ENCODE results near the gene GRID2.

The GRID2 gene

GRCh38 chr4:92872604-92873003 is 568.8 kb downstream of the GRID2 start:
- H3K9me3 Mint-ChIP-seq (ENCODE audit: low read depth) = peaks cover 3% of the 10 kb centered on the region
- no peaks in the 10 kb centered on the region for H3K4me1 Mint-ChIP-seq (ENCODE audit: low read depth)
- H3K27me3 Mint-ChIP-seq = no peaks in the 10 kb centered on the region
- no peaks in the 10 kb centered on the region for H3K36me3 Mint-ChIP-seq
- H3K27ac Mint-ChIP-seq = no peak overlapping the region
- H3K4me3 Mint-ChIP-seq = no peak overlapping the region

- Mint-ChIP-seq H3K4me1 (ENCODE audit: low read depth) (no peaks in the 10 kb centered on the region), H3K9me3 (ENCODE audit: low read depth) (peaks cover 5% of the 10 kb centered on the region), H3K36me3 (no peaks in the 10 kb centered on the region), H3K4me3 (no peak overlapping the region), H3K27ac (no peak overlapping the region), H3K27me3 (no peaks in the 10 kb centered on the region)
Observed at GRCh38 chr4:92885632-92886031, 581.9 kb downstream of the GRID2 start.

- peaks cover 9% of the 10 kb centered on the region for H3K9me3 Mint-ChIP-seq (ENCODE audit: low read depth)
- no peaks in the 10 kb centered on the region for H3K27me3 Mint-ChIP-seq
Observed at GRCh38 chr4:92952426-92952825, 648.7 kb downstream of the GRID2 start.

GRCh38 chr4:92952897-92953296 is 649.1 kb downstream of the GRID2 start:
- Mint-ChIP-seq H3K9me3 (ENCODE audit: low read depth) (peaks cover 10% of the 10 kb centered on the region), H3K27me3 (no peaks in the 10 kb centered on the region), H3K27ac (no peak overlapping the region), H3K4me3 (no peak overlapping the region), H3K4me1 (ENCODE audit: low read depth) (no peaks in the 10 kb centered on the region), H3K36me3 (no peaks in the 10 kb centered on the region)

More at GRCh38 chr4:92952426-92952825, 648.7 kb downstream of the GRID2 start:
- H3K27ac Mint-ChIP-seq = no peak overlapping the region
- no peaks in the 10 kb centered on the region for H3K4me1 Mint-ChIP-seq (ENCODE audit: low read depth)
- no peaks in the 10 kb centered on the region for H3K36me3 Mint-ChIP-seq
- no peak overlapping the region for H3K4me3 Mint-ChIP-seq

- Mint-ChIP-seq H3K9me3 (ENCODE audit: low read depth) (peaks cover 15% of the 10 kb centered on the region), H3K27ac (no peak overlapping the region), H3K4me3 (no peak overlapping the region), H3K36me3 (no peaks in the 10 kb centered on the region), H3K4me1 (ENCODE audit: low read depth) (no peaks in the 10 kb centered on the region), H3K27me3 (no peaks in the 10 kb centered on the region)
Observed at GRCh38 chr4:92953462-92953861, 649.7 kb downstream of the GRID2 start.

- Mint-ChIP-seq H3K4me1 (ENCODE audit: low read depth) (no peaks in the 10 kb centered on the region), H3K27me3 (no peaks in the 10 kb centered on the region), H3K4me3 (no peak overlapping the region), H3K27ac (no peak overlapping the region), H3K36me3 (no peaks in the 10 kb centered on the region), H3K9me3 (ENCODE audit: low read depth) (peaks cover 22% of the 10 kb centered on the region)
Observed at GRCh38 chr4:92961881-92962280, 658.1 kb downstream of the GRID2 start.

GRCh38 chr4:92962831-92963230 is 659.1 kb downstream of the GRID2 start:
- H3K4me1 Mint-ChIP-seq (ENCODE audit: low read depth) = no peaks in the 10 kb centered on the region
- H3K9me3 Mint-ChIP-seq (ENCODE audit: low read depth) = peaks cover 23% of the 10 kb centered on the region
- no peaks in the 10 kb centered on the region for H3K27me3 Mint-ChIP-seq
- H3K27ac Mint-ChIP-seq = no peak overlapping the region
- H3K36me3 Mint-ChIP-seq = no peaks in the 10 kb centered on the region
- H3K4me3 Mint-ChIP-seq = no peak overlapping the region

GRCh38 chr4:92968556-92968955 is 664.8 kb downstream of the GRID2 start:
- Mint-ChIP-seq H3K4me3 (no peak overlapping the region), H3K27ac (no peak overlapping the region), H3K27me3 (no peaks in the 10 kb centered on the region), H3K36me3 (no peaks in the 10 kb centered on the region), H3K9me3 (ENCODE audit: low read depth) (peaks cover 14% of the 10 kb centered on the region), H3K4me1 (ENCODE audit: low read depth) (no peaks in the 10 kb centered on the region)

GRCh38 chr4:92968996-92969395 is 665.2 kb downstream of the GRID2 start:
- no peaks in the 10 kb centered on the region for H3K4me1 Mint-ChIP-seq (ENCODE audit: low read depth)
- H3K4me3 Mint-ChIP-seq = no peak overlapping the region
- no peaks in the 10 kb centered on the region for H3K27me3 Mint-ChIP-seq
- no peaks in the 10 kb centered on the region for H3K36me3 Mint-ChIP-seq
- H3K27ac Mint-ChIP-seq = no peak overlapping the region
- peaks cover 14% of the 10 kb centered on the region for H3K9me3 Mint-ChIP-seq (ENCODE audit: low read depth)

GRCh38 chr4:92969650-92970379 is 666.0 kb downstream of the GRID2 start:
- H3K4me3 Mint-ChIP-seq = no peak overlapping the region
- no peaks in the 10 kb centered on the region for H3K27me3 Mint-ChIP-seq
- no peaks in the 10 kb centered on the region for H3K4me1 Mint-ChIP-seq (ENCODE audit: low read depth)
- H3K27ac Mint-ChIP-seq = no peak overlapping the region
- peaks cover 13% of the 10 kb centered on the region for H3K9me3 Mint-ChIP-seq (ENCODE audit: low read depth)
- no peaks in the 10 kb centered on the region for H3K36me3 Mint-ChIP-seq

GRCh38 chr4:92970996-92971395 is 667.2 kb downstream of the GRID2 start:
- no peaks in the 10 kb centered on the region for H3K36me3 Mint-ChIP-seq
- no peaks in the 10 kb centered on the region for H3K4me1 Mint-ChIP-seq (ENCODE audit: low read depth)
- no peak overlapping the region for H3K27ac Mint-ChIP-seq
- H3K9me3 Mint-ChIP-seq (ENCODE audit: low read depth) = peaks cover 10% of the 10 kb centered on the region
- H3K4me3 Mint-ChIP-seq = no peak overlapping the region
- H3K27me3 Mint-ChIP-seq = no peaks in the 10 kb centered on the region

- Mint-ChIP-seq H3K27me3 (no peaks in the 10 kb centered on the region), H3K4me1 (ENCODE audit: low read depth) (no peaks in the 10 kb centered on the region), H3K36me3 (no peaks in the 10 kb centered on the region), H3K9me3 (ENCODE audit: low read depth) (peaks cover 4% of the 10 kb centered on the region), H3K27ac (no peak overlapping the region), H3K4me3 (no peak overlapping the region)
Observed at GRCh38 chr4:92988301-92988700, 684.5 kb downstream of the GRID2 start.

- Mint-ChIP-seq H3K4me1 (ENCODE audit: low read depth) (no peaks in the 10 kb centered on the region), H3K4me3 (no peak overlapping the region), H3K27ac (no peak overlapping the region), H3K9me3 (ENCODE audit: low read depth) (no peaks in the 10 kb centered on the region), H3K27me3 (no peaks in the 10 kb centered on the region), H3K36me3 (no peaks in the 10 kb centered on the region)
Observed at GRCh38 chr4:92992758-92993157, 689.0 kb downstream of the GRID2 start.

GRCh38 chr4:92994727-92995126 is 691.0 kb downstream of the GRID2 start:
- no peaks in the 10 kb centered on the region for H3K9me3 Mint-ChIP-seq (ENCODE audit: low read depth)
- H3K27ac Mint-ChIP-seq = no peak overlapping the region
- H3K36me3 Mint-ChIP-seq = no peaks in the 10 kb centered on the region
- no peaks in the 10 kb centered on the region for H3K4me1 Mint-ChIP-seq (ENCODE audit: low read depth)
- no peak overlapping the region for H3K4me3 Mint-ChIP-seq
- no peaks in the 10 kb centered on the region for H3K27me3 Mint-ChIP-seq

- no peaks in the 10 kb centered on the region for H3K4me1 Mint-ChIP-seq (ENCODE audit: low read depth)
- no peak overlapping the region for H3K27ac Mint-ChIP-seq
- H3K27me3 Mint-ChIP-seq = no peaks in the 10 kb centered on the region
- H3K36me3 Mint-ChIP-seq = no peaks in the 10 kb centered on the region
- no peak overlapping the region for H3K4me3 Mint-ChIP-seq
- H3K9me3 Mint-ChIP-seq (ENCODE audit: low read depth) = no peaks in the 10 kb centered on the region
Observed at GRCh38 chr4:92996533-92996932, 692.8 kb downstream of the GRID2 start.

GRCh38 chr4:93000910-93001309 is 697.1 kb downstream of the GRID2 start:
- Mint-ChIP-seq H3K27ac (no peak overlapping the region), H3K27me3 (no peaks in the 10 kb centered on the region), H3K36me3 (no peaks in the 10 kb centered on the region), H3K9me3 (ENCODE audit: low read depth) (peaks cover 6% of the 10 kb centered on the region), H3K4me1 (ENCODE audit: low read depth) (no peaks in the 10 kb centered on the region), H3K4me3 (no peak overlapping the region)
